Keratinocyte (primary cell): ENCODE results near the gene CBLB.

ENCODE experiments used
- CTCF ChIP-seq, 3 experiments: IDR thresholded peaks in 1 of 3; conservative IDR thresholded peaks in 1 of 3; optimal IDR thresholded peaks in 1 of 3; 2 replicates in 2 of 3; 3 replicates in 1 of 3; pipeline versions ENCODE3 to v1.5.1; 2011; ENCODE audit warnings: low read length in 3 of 3, mild to moderate bottlenecking in 3 of 3, moderate library complexity in 2 of 3, control low read depth in 1 of 3, inconsistent platforms in 1 of 3; ENCODE audit not compliant: insufficient read depth in 2 of 3; ENCODE audit errors: extremely low read depth in 1 of 3
- EZH2 ChIP-seq: IDR thresholded peaks from one replicate; pipeline ENCODE4 v1.6.1; 2012; ENCODE audit warnings: inconsistent platforms, mild to moderate bottlenecking, low read length, moderate library complexity

- TF ChIP-seq CTCF (optimal IDR thresholded peaks at IDR 0.05 in 1 of 3, IDR thresholded peaks at IDR 0.05 in 1 of 3, conservative IDR thresholded peaks at IDR 0.05 in 1 of 3; ENCODE audit: extremely low read depth in 1 of 3, insufficient read depth in 2 of 3, low read length in 3 of 3): no peak
- no peak for TF ChIP-seq EZH2
Measured at GRCh38 chr3:105731686-105732085, 137.1 kb downstream of the CBLB start.
